ENCODE data around the gene SEMG2.

SEMG2 gene

GRCh38 chr20:45221076-45221475, at the start of gene SEMG2:
TSS of gene SEMG2 (plus strand) at chr20:45221373. CDS start at chr20:45221390, 17 bp downstream.
- DNase-seq (ENCODE audit: low read depth in 2 of 2), result no peak

- no peak for DNase-seq (ENCODE audit: low read depth in 2 of 2)
Observed at GRCh38 chr20:45173522-45173921, 47.7 kb upstream of the SEMG2 start.

- no peak for DNase-seq (ENCODE audit: low read depth in 2 of 2)
Observed at GRCh38 chr20:45174434-45175364, 46.5 kb upstream of the SEMG2 start, which contains the start of gene PI3. TSS of gene PI3 (plus strand) at chr20:45174902. CDS start at chr20:45174923, 21 bp downstream.

GRCh38 chr20:45176526-45177267, 44.5 kb upstream of the SEMG2 start:
- DNase-seq (ENCODE audit: low read depth in 2 of 2), result no peak

- DNase-seq (ENCODE audit: low read depth in 2 of 2), result no peak
Observed at GRCh38 chr20:45179166-45179565, 42.0 kb upstream of the SEMG2 start.

GRCh38 chr20:45181639-45182038, 39.5 kb upstream of the SEMG2 start:
- DNase-seq (ENCODE audit: low read depth in 2 of 2), result no peak

GRCh38 chr20:45183084-45183483, 38.1 kb upstream of the SEMG2 start:
- no peak for DNase-seq (ENCODE audit: low read depth in 2 of 2)

GRCh38 chr20:45187693-45188092, 33.5 kb upstream of the SEMG2 start:
- no peak for DNase-seq (ENCODE audit: low read depth in 2 of 2)

GRCh38 chr20:45189067-45189609, 32.0 kb upstream of the SEMG2 start:
- no peak for DNase-seq (ENCODE audit: low read depth in 2 of 2)

GRCh38 chr20:45189861-45190260, 31.3 kb upstream of the SEMG2 start:
- DNase-seq (ENCODE audit: low read depth in 2 of 2), result no peak

GRCh38 chr20:45191926-45192325, 29.2 kb upstream of the SEMG2 start:
- DNase-seq (ENCODE audit: low read depth in 2 of 2), result no peak

- no peak for DNase-seq (ENCODE audit: low read depth in 2 of 2)
Observed at GRCh38 chr20:45193331-45193730, 27.8 kb upstream of the SEMG2 start.

GRCh38 chr20:45206725-45207124, 14.4 kb upstream of the SEMG2 start, which contains the start of gene SEMG1:
TSS of gene SEMG1 (plus strand) at chr20:45207033. CDS start at chr20:45207054, 21 bp downstream.
- no peak for DNase-seq (ENCODE audit: low read depth in 2 of 2)

- no peak for DNase-seq (ENCODE audit: low read depth in 2 of 2)
Observed at GRCh38 chr20:45209924-45210323, 11.2 kb upstream of the SEMG2 start.

- no peak for DNase-seq (ENCODE audit: low read depth in 2 of 2)
Observed at GRCh38 chr20:45211569-45212474, 9.4 kb upstream of the SEMG2 start.

GRCh38 chr20:45212836-45213235, 8.3 kb upstream of the SEMG2 start:
- DNase-seq (ENCODE audit: low read depth in 2 of 2), result no peak

GRCh38 chr20:45218124-45218523, 3.0 kb upstream of the SEMG2 start:
- no peak for DNase-seq (ENCODE audit: low read depth in 2 of 2)

GRCh38 chr20:45218636-45219035, 2.5 kb upstream of the SEMG2 start:
- DNase-seq (ENCODE audit: low read depth in 2 of 2), result no peak

GRCh38 chr20:45223136-45223535, 2.0 kb downstream of the SEMG2 start:
- no peak for DNase-seq (ENCODE audit: low read depth in 2 of 2)

GRCh38 chr20:45226287-45226686, 5.1 kb downstream of the SEMG2 start:
- DNase-seq (ENCODE audit: low read depth in 2 of 2), result no peak

All from stimulated activated CD8-positive, alpha-beta memory T cell treated with anti-CD3 and anti-CD28 coated beads, Interleukin-15, amount 100 ng/mL, for 4 hours (primary cell).